ENCODE measurements around the gene RPS16.

DNA sequence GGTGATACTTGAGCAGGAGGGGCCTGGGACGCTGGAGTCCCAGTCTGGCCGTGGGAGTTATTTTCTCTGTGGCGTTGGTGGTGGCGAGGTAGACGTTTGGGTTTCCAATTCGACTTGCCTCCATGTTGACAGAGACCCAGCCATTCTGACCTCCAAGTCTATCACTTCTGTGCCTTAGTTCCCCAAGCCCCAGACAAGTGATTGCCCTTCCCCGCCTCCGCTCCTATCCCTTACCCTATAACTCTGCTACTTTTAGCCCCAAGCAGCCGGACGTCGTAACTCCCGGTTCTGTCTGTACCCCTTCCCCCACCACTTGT, 45.4 kb upstream of the RPS16 start:
- TF ChIP-seq FOXM1 (IDR thresholded peaks at IDR 0.05; ENCODE audit: borderline replicate concordance): no peak
- no peak for TF ChIP-seq ARNT (IDR thresholded peaks at IDR 0.05)
- no peak for TF ChIP-seq BHLHE40 (IDR thresholded peaks at IDR 0.05; ENCODE audit: borderline replicate concordance)
- no peak for TF ChIP-seq ELF4 (IDR thresholded peaks at IDR 0.05)
- TF ChIP-seq SP1 (IDR thresholded peaks at IDR 0.05): no peak
- no peak for TF ChIP-seq FOXA1 (IDR thresholded peaks at IDR 0.05)
- no peak for TF ChIP-seq HDGF (IDR thresholded peaks at IDR 0.05; ENCODE audit: borderline replicate concordance)
- no peak for TF ChIP-seq FOXK2 (IDR thresholded peaks at IDR 0.05)
- no peak for TF ChIP-seq CTBP1 (IDR thresholded peaks at IDR 0.05; ENCODE audit: borderline replicate concordance)
- TF ChIP-seq ZNF384 (IDR thresholded peaks at IDR 0.05): no peak
- TF ChIP-seq SUZ12 (IDR thresholded peaks at IDR 0.05): no peak
- no peak for TF ChIP-seq TARDBP (IDR thresholded peaks at IDR 0.05)
- TF ChIP-seq, protein P1, sequence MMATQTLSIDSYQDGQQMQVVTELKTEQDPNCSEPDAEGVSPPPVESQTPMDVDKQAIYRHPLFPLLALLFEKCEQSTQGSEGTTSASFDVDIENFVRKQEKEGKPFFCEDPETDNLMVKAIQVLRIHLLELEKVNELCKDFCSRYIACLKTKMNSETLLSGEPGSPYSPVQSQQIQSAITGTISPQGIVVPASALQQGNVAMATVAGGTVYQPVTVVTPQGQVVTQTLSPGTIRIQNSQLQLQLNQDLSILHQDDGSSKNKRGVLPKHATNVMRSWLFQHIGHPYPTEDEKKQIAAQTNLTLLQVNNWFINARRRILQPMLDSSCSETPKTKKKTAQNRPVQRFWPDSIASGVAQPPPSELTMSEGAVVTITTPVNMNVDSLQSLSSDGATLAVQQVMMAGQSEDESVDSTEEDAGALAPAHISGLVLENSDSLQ (IDR thresholded peaks at IDR 0.05): no peak

All from HEK293T (cell line).